Calu3 (cell line): ENCODE measurements around the gene COQ8B. TPM values are rescaled to one million over a fixed set of nuclear protein-coding genes. Genes with fewer than 3 reads are reported as not detected.

Experiments used
- BruUV-seq: library from RNA; stranded (reverse); fragments of 400-500 nt; replicated peaks from 2 replicates; lab custom pipeline; 2021; lab: Mats Ljungman, UMichigan
- CTCF ChIA-PET: fragments of 300-600 bp; sonication (Branson Sonifier 250); formaldehyde crosslinking; loops from one replicate; lab custom pipeline; 2022; ENCODE audit warnings: antibody characterized with exemption; lab: Charles Lee
- DNase-seq: peaks from one replicate; pipeline ENCODE4 v3.0.0; 2022
- H3K27ac Mint-ChIP-seq: one replicate; pipeline ENCODE4 v1.8.0; 2022; ENCODE audit warnings: mixed read lengths; ENCODE audit not compliant: unreplicated experiment
- H3K27me3 Mint-ChIP-seq: one replicate; pipeline ENCODE4 v1.8.0; 2022; ENCODE audit warnings: mixed read lengths; ENCODE audit not compliant: unreplicated experiment
- H3K36me3 Mint-ChIP-seq: one replicate; pipeline ENCODE4 v1.8.0; 2022; ENCODE audit warnings: mild to moderate bottlenecking, moderate library complexity, mixed read lengths; ENCODE audit not compliant: insufficient read depth, unreplicated experiment
- H3K4me1 Mint-ChIP-seq: one replicate; pipeline ENCODE4 v1.8.0; 2022; ENCODE audit warnings: mild to moderate bottlenecking, low read depth, mixed read lengths; ENCODE audit not compliant: unreplicated experiment
- H3K4me3 Mint-ChIP-seq: one replicate; pipeline ENCODE4 v1.8.0; 2022; ENCODE audit warnings: mild to moderate bottlenecking, low read depth, moderate library complexity, mixed read lengths; ENCODE audit not compliant: unreplicated experiment
- H3K9me3 Mint-ChIP-seq: one replicate; pipeline ENCODE4 v1.8.0; 2022; ENCODE audit warnings: low read depth, mixed read lengths; ENCODE audit not compliant: unreplicated experiment
- CTCF ChIP-seq: fragments of 200-600 bp; IDR thresholded peaks from one replicate; pipeline ENCODE4 v1.8.0; 2022; ENCODE audit warnings: antibody characterized with exemption; ENCODE audit not compliant: unreplicated experiment
- intact Hi-C: fragments of 100-400 bp; cut with micrococcal nuclease; formaldehyde crosslinking; loops from one replicate; pipeline ENCODE4 v1.10.0; 2022; ENCODE audit not compliant: unreplicated experiment
- total RNA-seq: library from RNA; stranded (reverse); gene quantifications from 2 replicates; pipeline ENCODE4 v1.2.3, GENCODE V29; 2022

Gene COQ8B
- total RNA-seq, 1 experiment from 2014 or later = 55.9 TPM

DNA sequence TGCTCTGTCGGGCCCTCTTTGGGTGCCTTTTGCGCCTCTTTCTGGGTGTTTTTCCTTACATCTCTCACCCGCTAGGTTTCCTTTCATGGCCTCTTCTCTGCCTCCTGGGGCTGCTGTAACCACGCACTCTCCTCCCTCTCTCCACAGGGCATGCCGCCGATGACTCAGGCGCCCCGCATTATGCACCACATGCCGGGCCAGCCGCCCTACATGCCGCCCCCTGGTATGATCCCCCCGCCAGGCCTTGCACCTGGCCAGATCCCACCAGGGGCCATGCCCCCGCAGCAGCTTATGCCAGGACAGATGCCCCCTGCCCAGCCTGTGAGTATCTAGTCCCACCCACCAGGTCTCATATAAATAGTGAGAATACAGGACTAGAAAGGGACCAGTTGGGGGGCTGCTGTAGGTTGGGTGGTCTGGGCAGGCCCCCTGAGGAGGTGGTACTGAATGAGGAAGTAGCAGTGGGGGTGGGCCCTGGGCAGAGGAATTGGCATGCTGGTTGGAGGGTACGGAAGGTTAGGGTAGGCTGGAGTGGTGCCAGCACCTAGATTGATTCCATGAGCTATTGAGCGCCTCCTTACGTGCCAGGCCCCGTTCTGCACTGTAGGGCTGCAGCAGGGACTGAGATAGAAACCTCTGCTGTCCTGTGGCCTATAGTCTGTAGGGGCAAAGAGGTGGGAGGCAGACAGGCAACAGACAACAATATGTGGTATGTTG, 46.2 kb upstream of the COQ8B start:
- peak overlapping the region; percentile 32 for H3K27ac Mint-ChIP-seq

DNA sequence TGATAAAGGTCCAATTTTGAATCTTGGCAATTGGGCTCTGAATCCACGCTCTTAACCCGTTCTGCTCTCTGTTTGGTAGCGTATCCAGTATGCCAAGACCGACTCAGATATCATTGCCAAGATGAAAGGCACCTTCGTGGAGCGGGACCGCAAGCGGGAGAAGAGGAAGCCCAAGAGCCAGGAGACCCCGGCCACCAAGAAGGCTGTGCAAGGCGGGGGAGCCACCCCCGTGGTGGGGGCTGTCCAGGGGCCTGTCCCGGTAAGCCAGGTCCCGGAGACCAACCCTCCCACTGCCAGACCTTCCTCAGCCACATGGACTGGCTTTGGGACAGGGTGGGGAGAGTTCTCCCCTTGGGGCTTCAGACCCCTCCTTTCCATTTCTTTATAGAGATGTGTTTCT, 42.7 kb upstream of the COQ8B start:
- H3K9me3 Mint-ChIP-seq = no peaks in the 10 kb centered on the region
- intact Hi-C loops = no loop called here
- no peak overlapping the region for H3K4me3 Mint-ChIP-seq
- DNase-seq = no peak
- H3K4me1 Mint-ChIP-seq = peaks cover 23% of the 10 kb centered on the region
- no peak for TF ChIP-seq CTCF
- CTCF ChIA-PET = no interaction called here
- no TSS peak for BruUV-seq
- peak overlapping the region; percentile 34 for H3K27ac Mint-ChIP-seq
- peaks cover 95% of the 10 kb centered on the region for H3K36me3 Mint-ChIP-seq
- H3K27me3 Mint-ChIP-seq = no peaks in the 10 kb centered on the region

More for the DNA sequence above, 46.2 kb upstream of the COQ8B start:
- Mint-ChIP-seq H3K36me3 (peaks cover 98% of the 10 kb centered on the region), H3K9me3 (no peaks in the 10 kb centered on the region), H3K4me3 (no peak overlapping the region), H3K27me3 (no peaks in the 10 kb centered on the region), H3K4me1 (no peaks in the 10 kb centered on the region)
- intact Hi-C loops = no loop called here
- TF ChIP-seq CTCF = no peak
- BruUV-seq = no TSS peak
- DNase-seq = no peak
- CTCF ChIA-PET = no interaction called here

DNA sequence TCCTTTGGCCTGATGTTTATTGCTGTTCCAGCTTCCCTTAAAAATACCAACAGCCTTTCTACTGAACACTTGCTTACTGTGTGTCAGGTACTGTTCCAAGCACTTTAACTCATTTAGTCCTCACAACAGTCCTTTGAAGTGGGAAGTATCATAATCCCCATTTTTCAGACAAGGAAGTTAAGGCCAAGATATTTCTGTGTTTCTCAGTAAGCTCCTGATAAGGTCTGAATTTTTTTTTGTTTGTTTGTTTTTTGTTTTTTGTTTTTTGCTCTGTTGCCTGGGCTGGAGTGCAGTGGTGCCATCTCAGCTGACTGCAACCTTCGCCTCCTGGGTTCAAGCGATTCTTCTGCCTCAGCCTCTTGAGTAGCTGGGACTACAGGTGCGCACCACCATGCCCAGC, 41.8 kb upstream of the COQ8B start:
- H3K4me1 Mint-ChIP-seq = peaks cover 27% of the 10 kb centered on the region
- intact Hi-C loops = no loop called here
- no TSS peak for BruUV-seq
- H3K4me3 Mint-ChIP-seq = no peak overlapping the region
- DNase-seq = no peak
- CTCF ChIA-PET = interaction anchor here (0.7 kb wide), 1 partner anchor 43 kb away, joined by 4 read pairs; no protein-coding TSS in a partner anchor
- no peak overlapping the region for H3K27ac Mint-ChIP-seq
- H3K27me3 Mint-ChIP-seq = no peaks in the 10 kb centered on the region
- H3K36me3 Mint-ChIP-seq = peaks cover 93% of the 10 kb centered on the region
- no peaks in the 10 kb centered on the region for H3K9me3 Mint-ChIP-seq
- no peak for TF ChIP-seq CTCF

DNA sequence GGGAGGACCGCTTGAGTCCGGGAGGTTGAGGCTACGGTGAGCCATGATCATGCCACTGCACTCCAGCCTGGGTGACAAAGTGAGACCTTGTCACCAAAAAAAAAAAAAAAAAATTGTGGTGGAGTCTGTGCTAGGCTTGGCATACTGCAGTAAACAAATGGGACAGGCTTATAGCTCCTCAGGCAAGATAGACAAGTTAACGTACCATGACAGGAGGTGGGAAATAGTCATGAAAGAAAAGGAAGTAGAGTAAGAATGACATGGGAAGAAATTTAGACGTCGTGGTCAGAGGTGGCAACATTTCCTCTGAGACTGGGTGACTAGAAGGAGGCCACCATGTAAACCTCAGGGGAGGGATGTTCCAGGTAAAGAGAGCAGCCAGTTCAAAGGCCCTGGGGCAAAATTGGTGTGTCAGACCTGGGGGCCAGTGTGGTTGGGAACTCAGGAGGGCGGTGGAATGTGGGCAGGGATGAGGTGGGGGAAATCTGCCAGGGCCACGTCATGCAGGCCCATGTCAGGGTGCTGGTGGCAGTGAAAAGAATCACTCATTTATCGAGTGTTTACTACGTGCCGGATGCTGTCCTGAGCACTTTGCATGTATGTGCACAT, 39.9 kb upstream of the COQ8B start:
- intact Hi-C loops = no loop called here
- BruUV-seq = no TSS peak
- Mint-ChIP-seq H3K9me3 (no peaks in the 10 kb centered on the region), H3K4me1 (peaks cover 36% of the 10 kb centered on the region), H3K4me3 (no peak overlapping the region), H3K27me3 (no peaks in the 10 kb centered on the region), H3K36me3 (peaks cover 91% of the 10 kb centered on the region), H3K27ac (no peak overlapping the region)
- TF ChIP-seq CTCF = no peak
- DNase-seq = no peak
- CTCF ChIA-PET = no interaction called here
